Bronchial epithelial cell (primary cell): ENCODE measurements around the gene NR1D1. TPM values are rescaled to one million over a fixed set of nuclear protein-coding genes. Genes with fewer than 3 reads are reported as not detected.
"Not testable (repeated sequence)": the region's sequence is repeated elsewhere in the genome, so short reads cannot be mapped to it uniquely, and the experiment has no call there.

Experiments
- DNase-seq: peaks from one replicate; pipeline ENCODE4 v3.0.0-alpha.2; 2010; ENCODE audit warnings: low read depth
- FAIRE-seq: peaks from 2 replicates; lab custom pipeline; 2011; peaks lifted over from hg19 to GRCh38; lab: Jason Lieb, UNC
- H3K27me3 ChIP-seq: 2 replicates; pipeline ENCODE4 v1.5.1; 2011; ENCODE audit warnings: low read length; ENCODE audit not compliant: control insufficient read depth, insufficient read depth
- H3K36me3 ChIP-seq: 2 replicates; pipeline ENCODE4 v1.5.1; 2011; ENCODE audit warnings: low read length; ENCODE audit not compliant: control insufficient read depth, insufficient read depth
- H3K4me3 ChIP-seq: 2 replicates; pipeline ENCODE4 v1.5.1; 2011; ENCODE audit warnings: mild to moderate bottlenecking, low read depth, low read length, control low read depth
- CTCF ChIP-seq: IDR thresholded peaks from 2 replicates; pipeline ENCODE4 v1.5.1; 2011; ENCODE audit warnings: mild to moderate bottlenecking, moderate library complexity, low read length, control low read depth, inconsistent platforms; ENCODE audit not compliant: insufficient read depth, severe bottlenecking
- total RNA-seq: library from RNA; depleted of rRNA; stranded (reverse); fragments of >200 nt; gene quantifications from 2 replicates; pipeline ENCODE4 v1.2.1, GENCODE V29; 2014

Gene NR1D1
- total RNA-seq, result 0.51 and 0.79 TPM in 2 replicates

- no peak for TF ChIP-seq CTCF
- H3K27me3 ChIP-seq, result no peaks in the 10 kb centered on the region
- peak within 1 kb of the TSS; percentile 95 for H3K4me3 ChIP-seq
- DNase-seq, result no peak
- peaks cover 20% of the 10 kb centered on the region for H3K36me3 ChIP-seq
- no peak for FAIRE-seq
Observed at GRCh38 chr17:40100419-40100668, at the start of gene NR1D1. TSS of gene NR1D1 (minus strand) at chr17:40100589. CDS start at chr17:40100094, 495 bp downstream.

- peaks cover 10% of the 10 kb centered on the region for H3K36me3 ChIP-seq
- FAIRE-seq (no peak), DNase-seq (no peak)
- no peak for TF ChIP-seq CTCF
- H3K4me3 ChIP-seq, result no peak overlapping the region
- no peaks in the 10 kb centered on the region for H3K27me3 ChIP-seq
Observed at GRCh38 chr17:40148527-40148926, 48.1 kb upstream of the NR1D1 start.

GRCh38 chr17:40145476-40145875 is 45.1 kb upstream of the NR1D1 start:
- DNase-seq (no peak), FAIRE-seq (no peak)
- no peaks in the 10 kb centered on the region for H3K27me3 ChIP-seq
- H3K4me3 ChIP-seq, result no peak overlapping the region
- no peak for TF ChIP-seq CTCF
- H3K36me3 ChIP-seq, result peaks cover 12% of the 10 kb centered on the region

- not testable (repeated sequence) for H3K27me3 ChIP-seq, H3K36me3 ChIP-seq, FAIRE-seq, DNase-seq, H3K4me3 ChIP-seq
Observed at GRCh38 chr17:40143166-40143565, 42.8 kb upstream of the NR1D1 start.

- H3K36me3 ChIP-seq, result peaks cover 2% of the 10 kb centered on the region
- DNase-seq (no peak), FAIRE-seq (no peak)
- no peaks in the 10 kb centered on the region for H3K27me3 ChIP-seq
- peak overlapping the region; percentile 72 for H3K4me3 ChIP-seq
- no peak for TF ChIP-seq CTCF
Observed at GRCh38 chr17:40139566-40140058, 39.2 kb upstream of the NR1D1 start.

GRCh38 chr17:40135817-40136216 is 35.4 kb upstream of the NR1D1 start:
- peaks cover 7% of the 10 kb centered on the region for H3K36me3 ChIP-seq
- H3K27me3 ChIP-seq, result no peaks in the 10 kb centered on the region
- no peak for DNase-seq
- H3K4me3 ChIP-seq, result no peak overlapping the region
- no peak for TF ChIP-seq CTCF
- FAIRE-seq, result no peak
